Duodenal mucosa (tissue), 2 donors: Measurements from ENCODE around the gene KCTD11.
A peak's percentile ranks its signal among the peaks of the same experiment; 100 is the strongest.

Experiments used
- H3K27ac ChIP-seq: one replicate; pipeline ENCODE4 v1.7.0; 2013; ENCODE audit warnings: low read depth, low read length
- H3K27me3 ChIP-seq, 2 donors: one replicate each; pipeline ENCODE4 v1.7.0; 2013; ENCODE audit warnings: low read length in 2 of 2, control low read depth in 1 of 2; ENCODE audit not compliant: insufficient read depth in 2 of 2, control insufficient read depth in 1 of 2
- H3K36me3 ChIP-seq, 2 donors: one replicate each; pipeline ENCODE4 v1.7.0; 2013; ENCODE audit warnings: low read length in 2 of 2, control low read depth in 1 of 2; ENCODE audit not compliant: insufficient read depth in 2 of 2, control insufficient read depth in 1 of 2
- H3K4me1 ChIP-seq, 2 donors: one replicate each; pipeline ENCODE4 v1.7.0; 2013; ENCODE audit warnings: low read length in 2 of 2, control low read depth in 1 of 2; ENCODE audit not compliant: insufficient read depth in 2 of 2, control insufficient read depth in 1 of 2
- H3K4me3 ChIP-seq, 2 donors: one replicate each; pipeline ENCODE4 v1.7.0; 2013; ENCODE audit warnings: low read length in 2 of 2, low read depth in 1 of 2
- H3K9ac ChIP-seq, 2 donors: one replicate each; pipeline ENCODE4 v1.7.0; 2013; ENCODE audit warnings: low read length in 2 of 2, low read depth in 1 of 2
- H3K9me3 ChIP-seq, 2 donors: one replicate each; pipeline ENCODE4 v1.7.0; 2013; ENCODE audit warnings: low read length in 2 of 2, control low read depth in 1 of 2; ENCODE audit not compliant: control insufficient read depth in 1 of 2

KCTD11 gene

DNA sequence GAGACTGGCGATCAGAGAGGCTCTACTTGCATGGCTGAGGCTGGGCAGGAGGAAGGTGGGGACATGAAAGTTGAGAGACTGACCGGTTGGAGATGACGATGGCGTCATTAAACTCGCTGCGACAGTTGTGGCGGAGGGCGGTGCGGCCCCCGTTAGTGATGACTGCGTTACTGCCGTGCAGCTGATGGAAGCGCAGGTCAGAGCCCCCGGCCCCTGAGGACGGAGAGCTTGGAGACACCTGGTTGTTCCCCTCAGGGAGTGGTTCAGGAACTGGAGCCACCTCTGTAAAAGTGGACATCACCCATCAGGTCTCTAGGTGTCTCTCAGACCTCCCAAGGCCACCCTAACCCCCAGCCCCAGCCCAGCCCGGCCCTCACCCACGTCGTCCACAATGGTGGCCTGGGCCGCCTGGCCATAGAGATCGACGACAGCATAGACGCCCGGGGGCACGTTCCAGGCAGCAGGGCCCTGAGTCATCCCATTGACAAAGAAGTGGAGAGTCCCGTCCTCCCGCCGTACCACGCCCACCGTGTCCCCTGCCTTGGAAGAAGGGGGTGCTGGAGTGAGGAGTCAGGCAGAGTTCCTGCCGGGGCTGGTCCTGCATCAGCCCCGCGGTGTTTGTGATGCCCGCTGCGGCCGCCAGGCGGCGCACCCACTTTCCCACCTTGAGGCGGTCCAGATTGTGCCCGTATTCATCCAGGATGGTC is 28.1 kb upstream of the KCTD11 start:
- Histone ChIP-seq H3K4me1 (peaks cover 7 to 15% of the 10 kb centered on the region in 2 donors), H3K27ac (no peak overlapping the region), H3K36me3 (peaks cover 36 to 63% of the 10 kb centered on the region in 2 donors), H3K9ac (peak overlapping the region in 1 of 2 donors; percentile 10), H3K4me3 (no peak overlapping the region), H3K9me3 (no peaks in the 10 kb centered on the region), H3K27me3 (no peaks in the 10 kb centered on the region)

DNA sequence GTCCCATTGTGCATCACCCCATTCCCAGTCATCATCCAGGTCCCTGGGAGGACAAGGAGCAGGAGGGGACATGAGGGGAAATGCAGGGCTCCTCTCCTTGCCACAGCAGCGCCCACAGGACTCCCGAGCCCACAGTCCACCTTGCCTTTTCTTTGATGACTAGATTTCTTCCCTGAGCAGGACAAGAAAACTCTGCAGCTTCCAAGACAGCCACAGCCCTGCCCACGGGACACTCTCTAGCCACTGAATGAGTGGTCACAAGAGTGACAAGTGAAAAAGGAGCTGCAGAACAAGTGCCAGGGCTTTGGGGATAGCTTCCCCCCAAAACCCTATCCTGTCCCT is 27.6 kb upstream of the KCTD11 start:
- Histone ChIP-seq H3K4me3 (no peak overlapping the region), H3K9ac (peak overlapping the region in 1 of 2 donors; percentile 10), H3K9me3 (no peaks in the 10 kb centered on the region), H3K36me3 (peaks cover 33 to 60% of the 10 kb centered on the region in 2 donors), H3K4me1 (peaks cover 7 to 13% of the 10 kb centered on the region in 2 donors), H3K27ac (no peak overlapping the region), H3K27me3 (no peaks in the 10 kb centered on the region)

DNA sequence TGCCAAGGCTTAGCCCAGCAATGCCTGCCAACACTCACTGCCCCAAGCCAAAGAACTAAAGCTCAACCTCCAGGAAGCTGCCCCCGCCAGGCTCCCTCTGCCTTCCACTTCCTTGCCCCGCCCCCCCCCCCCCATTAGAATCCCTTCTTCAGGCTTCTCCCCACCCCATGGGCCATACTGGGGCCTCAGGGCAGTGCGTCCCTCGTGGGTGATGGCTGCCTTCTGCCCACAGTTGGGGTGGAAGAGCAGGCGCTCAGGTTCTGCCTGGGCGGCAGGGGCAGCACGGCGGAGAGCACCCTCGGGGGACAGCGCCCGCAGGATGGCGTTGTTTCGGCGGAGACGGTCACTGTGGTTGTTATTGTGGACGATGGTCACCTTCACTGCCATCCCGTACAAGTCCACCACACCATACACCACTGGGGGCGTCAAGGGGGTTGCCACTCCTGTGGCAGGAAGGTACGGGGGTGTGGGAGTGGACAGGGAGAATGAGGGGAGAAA is 26.9 kb upstream of the KCTD11 start:
- Histone ChIP-seq H3K36me3 (peaks cover 33 to 60% of the 10 kb centered on the region in 2 donors), H3K9me3 (no peaks in the 10 kb centered on the region), H3K4me1 (peaks cover 7 to 13% of the 10 kb centered on the region in 2 donors), H3K9ac (no peak overlapping the region), H3K27ac (no peak overlapping the region), H3K4me3 (no peak overlapping the region), H3K27me3 (no peaks in the 10 kb centered on the region)

DNA sequence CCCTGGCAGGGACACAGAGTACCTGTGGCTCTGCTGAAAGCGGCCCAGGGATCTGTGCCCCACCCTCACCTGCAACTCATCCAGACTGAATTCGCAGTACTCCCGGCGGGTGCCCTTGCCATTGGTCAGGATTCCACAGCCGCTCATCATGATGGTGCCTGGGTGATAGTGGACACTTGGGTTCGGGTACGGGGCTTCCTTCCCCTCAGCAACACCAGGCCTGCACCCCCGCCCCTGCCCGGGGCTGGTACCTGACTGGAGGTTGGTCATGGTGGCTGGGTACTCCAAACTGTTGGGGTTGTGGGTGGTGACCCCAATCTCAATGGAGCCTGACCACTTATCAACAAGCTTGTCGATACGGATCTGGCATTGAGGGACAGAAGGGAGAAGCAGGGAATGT is 25.8 kb upstream of the KCTD11 start:
- Histone ChIP-seq H3K36me3 (peaks cover 26 to 48% of the 10 kb centered on the region in 2 donors), H3K4me3 (no peak overlapping the region)

DNA sequence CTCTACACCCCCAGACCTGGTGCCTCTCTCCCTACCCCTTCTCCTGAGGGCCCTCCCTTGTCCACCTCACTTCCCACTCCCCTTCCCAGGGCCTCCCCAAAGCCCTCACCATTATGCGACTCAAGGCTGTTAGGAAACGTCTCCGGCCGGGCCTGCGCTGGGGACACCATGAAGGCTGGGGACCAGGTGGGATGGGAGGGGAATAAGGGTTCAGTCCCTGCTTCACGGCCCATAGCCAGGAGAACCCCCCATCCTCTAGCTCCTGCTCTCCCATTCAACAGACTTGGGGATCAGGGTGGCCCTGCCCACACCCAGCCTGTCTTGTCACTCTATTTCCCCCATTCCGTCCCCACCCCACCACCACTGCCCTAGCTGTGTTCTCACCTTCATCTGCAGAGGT is 24.9 kb upstream of the KCTD11 start:
- Histone ChIP-seq H3K27ac (no peak overlapping the region), H3K9me3 (no peaks in the 10 kb centered on the region), H3K4me1 (peaks cover 7 to 18% of the 10 kb centered on the region in 2 donors), H3K9ac (no peak overlapping the region), H3K4me3 (no peak overlapping the region), H3K36me3 (peaks cover 20 to 40% of the 10 kb centered on the region in 2 donors), H3K27me3 (no peaks in the 10 kb centered on the region)

More for the DNA sequence above, 25.8 kb upstream of the KCTD11 start:
- Histone ChIP-seq H3K27ac (no peak overlapping the region), H3K9me3 (no peaks in the 10 kb centered on the region), H3K27me3 (no peaks in the 10 kb centered on the region), H3K9ac (no peak overlapping the region), H3K4me1 (peaks cover 7 to 18% of the 10 kb centered on the region in 2 donors)

DNA sequence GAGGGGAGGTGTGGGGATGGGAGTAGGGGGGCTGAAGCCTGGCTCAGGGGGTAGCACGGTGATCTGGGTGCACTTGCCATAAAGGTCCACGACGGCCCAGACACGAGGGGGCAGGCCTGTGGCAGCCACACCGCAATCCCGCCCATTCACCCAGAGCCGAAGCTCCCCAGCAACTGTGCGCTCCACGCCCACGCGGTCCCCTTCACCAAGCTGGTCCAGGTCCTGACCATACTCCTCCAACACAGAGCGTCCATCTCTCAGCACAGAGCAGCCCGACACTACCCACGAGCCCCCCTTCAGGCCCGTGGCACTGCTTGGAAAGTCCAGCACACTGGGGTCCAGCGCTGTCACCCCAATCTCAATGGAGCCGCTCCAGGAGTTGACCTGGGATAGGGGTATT is 24.5 kb upstream of the KCTD11 start:
- H3K36me3 ChIP-seq, result peaks cover 19 to 36% of the 10 kb centered on the region in 2 donors
- no peaks in the 10 kb centered on the region for H3K27me3 ChIP-seq
- H3K4me3 ChIP-seq, result no peak overlapping the region
- H3K9me3 ChIP-seq, result no peaks in the 10 kb centered on the region
- peaks cover 7 to 22% of the 10 kb centered on the region in 2 donors for H3K4me1 ChIP-seq
- no peak overlapping the region for H3K27ac ChIP-seq
- H3K9ac ChIP-seq, result no peak overlapping the region

DNA sequence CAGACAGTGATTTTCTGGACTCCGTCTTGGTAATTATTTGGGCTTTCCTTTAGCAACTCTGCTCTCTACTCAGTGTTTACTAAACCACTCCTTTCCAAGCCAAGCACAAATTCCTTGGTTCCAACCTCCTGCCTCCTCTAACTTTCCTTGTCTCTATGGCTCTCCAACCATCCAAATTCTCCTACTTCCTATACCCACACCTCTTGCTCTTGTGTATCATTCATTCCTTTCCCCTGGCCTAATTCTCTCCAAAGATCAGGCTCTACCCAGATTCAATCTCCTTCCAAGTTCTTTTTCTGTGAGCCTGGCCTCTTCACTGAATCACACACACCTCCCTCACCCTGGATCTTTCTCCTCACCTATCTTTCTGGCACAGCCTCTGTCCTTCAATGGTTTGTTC is 24.0 kb upstream of the KCTD11 start:
- no peaks in the 10 kb centered on the region for H3K27me3 ChIP-seq
- H3K9ac ChIP-seq, result peak overlapping the region in 1 of 2 donors; percentile 51
- H3K27ac ChIP-seq, result no peak overlapping the region
- peaks cover 7 to 22% of the 10 kb centered on the region in 2 donors for H3K4me1 ChIP-seq
- peaks cover 14 to 31% of the 10 kb centered on the region in 2 donors for H3K36me3 ChIP-seq
- H3K9me3 ChIP-seq, result no peaks in the 10 kb centered on the region
- H3K4me3 ChIP-seq, result peak overlapping the region; percentile 98

DNA sequence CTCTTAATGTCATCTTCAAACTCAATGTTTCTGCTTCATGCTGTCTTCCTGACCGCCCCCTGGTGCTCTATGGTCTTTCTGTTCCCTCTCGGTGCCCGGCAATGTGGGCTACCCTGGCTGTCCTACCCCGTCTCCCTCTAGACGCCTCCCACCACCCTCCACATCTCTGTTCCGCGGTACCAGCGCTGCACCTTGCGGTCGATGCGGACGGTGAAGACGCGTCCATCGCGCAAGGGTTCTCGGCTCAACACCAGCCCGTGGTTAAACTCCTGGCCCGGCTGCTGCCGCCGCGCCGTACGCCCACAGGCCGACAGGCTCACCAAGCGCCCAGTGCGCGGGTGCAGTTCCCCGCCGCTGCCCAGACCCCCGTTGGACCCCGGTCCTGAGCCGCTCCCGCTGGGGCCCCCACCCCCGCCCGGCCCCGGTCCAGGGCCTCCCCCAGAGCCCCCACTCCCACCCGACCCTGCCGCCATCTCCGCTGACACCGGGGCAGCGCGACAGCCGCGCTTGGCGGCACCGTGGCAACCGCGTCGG is 23.1 kb upstream of the KCTD11 start, which contains the start of gene NEURL4:
Gene NEURL4, minus strand, starts transcription at position 496 of the 534 bp plus-strand sequence. Its CDS starts 23 bp downstream, at position 473.
- peaks cover 5 to 23% of the 10 kb centered on the region in 2 donors for H3K36me3 ChIP-seq
- H3K9me3 ChIP-seq, result no peaks in the 10 kb centered on the region
- H3K9ac ChIP-seq, result peak within 1 kb of the TSS; percentile 79 to 91
- H3K27me3 ChIP-seq, result no peaks in the 10 kb centered on the region
- H3K4me3 ChIP-seq, result peak within 1 kb of the TSS; percentile 98
- peak within 1 kb of the TSS; percentile 96 for H3K27ac ChIP-seq
- peaks cover 7 to 22% of the 10 kb centered on the region in 2 donors for H3K4me1 ChIP-seq

DNA sequence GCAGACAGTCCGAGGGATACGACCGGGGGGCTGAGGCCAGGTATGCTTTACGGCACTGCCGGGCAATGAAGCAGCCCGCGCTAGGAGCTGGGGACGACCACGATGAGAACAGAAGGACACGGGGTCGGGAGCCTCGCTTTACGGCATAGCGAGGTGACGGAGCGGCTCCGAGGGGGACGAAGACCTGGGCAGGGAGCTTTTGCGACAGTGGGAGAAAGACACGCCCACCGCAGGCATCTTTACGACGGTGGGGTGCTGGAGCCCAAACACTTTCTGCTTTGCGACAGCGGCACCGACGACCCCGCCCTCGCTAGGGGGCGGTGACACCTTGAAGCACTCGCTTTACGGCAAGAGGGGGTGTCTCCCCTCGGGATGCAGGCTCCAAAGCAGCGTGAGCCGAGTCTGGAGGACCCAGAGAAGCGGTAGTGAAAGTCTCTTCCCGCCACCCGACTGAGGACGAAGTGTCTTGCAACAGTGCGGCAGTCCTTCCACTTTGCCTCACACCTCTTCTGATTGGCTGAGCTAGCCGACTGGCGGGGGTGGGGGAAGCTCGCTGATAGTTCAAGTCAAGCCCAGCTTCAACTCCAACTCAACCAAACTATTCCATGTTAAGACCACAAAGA is 22.5 kb upstream of the KCTD11 start:
- H3K4me1 ChIP-seq, result peaks cover 7 to 22% of the 10 kb centered on the region in 2 donors
- H3K36me3 ChIP-seq, result peaks cover 3 to 19% of the 10 kb centered on the region in 2 donors
- peak overlapping the region; percentile 56 to 91 for H3K9ac ChIP-seq
- no peaks in the 10 kb centered on the region for H3K9me3 ChIP-seq
- H3K27ac ChIP-seq, result peak overlapping the region; percentile 96
- H3K4me3 ChIP-seq, result peak overlapping the region; percentile 98
- no peaks in the 10 kb centered on the region for H3K27me3 ChIP-seq
